ENCODE data around the gene ZNF30.
A peak's percentile ranks its signal among the peaks of the same experiment; 100 is the strongest.

The ZNF30 gene

GRCh38 chr19:34926685-34927375 is at the start of gene ZNF30:
Gene ZNF30 (plus strand): TSS chr19:34926903. CDS start chr19:34929948, 3,045 bp downstream.
- H3K4me3 ChIP-seq (replicated peaks; ENCODE audit: low read depth, low read length): peak within 1 kb of the TSS; percentile 81
- no peaks in the 10 kb centered on the region for H3K27me3 ChIP-seq (replicated peaks; ENCODE audit: control insufficient read depth, insufficient read depth, low read length)
- no peaks in the 10 kb centered on the region; the same call in 1 of the 2 replicates for H3K36me3 ChIP-seq (ENCODE audit: control insufficient read depth, insufficient read depth, low read length)
- DNase-seq (ENCODE audit: extremely low read depth, insufficient read length): peak; percentile 89
- TF ChIP-seq, protein P1, sequence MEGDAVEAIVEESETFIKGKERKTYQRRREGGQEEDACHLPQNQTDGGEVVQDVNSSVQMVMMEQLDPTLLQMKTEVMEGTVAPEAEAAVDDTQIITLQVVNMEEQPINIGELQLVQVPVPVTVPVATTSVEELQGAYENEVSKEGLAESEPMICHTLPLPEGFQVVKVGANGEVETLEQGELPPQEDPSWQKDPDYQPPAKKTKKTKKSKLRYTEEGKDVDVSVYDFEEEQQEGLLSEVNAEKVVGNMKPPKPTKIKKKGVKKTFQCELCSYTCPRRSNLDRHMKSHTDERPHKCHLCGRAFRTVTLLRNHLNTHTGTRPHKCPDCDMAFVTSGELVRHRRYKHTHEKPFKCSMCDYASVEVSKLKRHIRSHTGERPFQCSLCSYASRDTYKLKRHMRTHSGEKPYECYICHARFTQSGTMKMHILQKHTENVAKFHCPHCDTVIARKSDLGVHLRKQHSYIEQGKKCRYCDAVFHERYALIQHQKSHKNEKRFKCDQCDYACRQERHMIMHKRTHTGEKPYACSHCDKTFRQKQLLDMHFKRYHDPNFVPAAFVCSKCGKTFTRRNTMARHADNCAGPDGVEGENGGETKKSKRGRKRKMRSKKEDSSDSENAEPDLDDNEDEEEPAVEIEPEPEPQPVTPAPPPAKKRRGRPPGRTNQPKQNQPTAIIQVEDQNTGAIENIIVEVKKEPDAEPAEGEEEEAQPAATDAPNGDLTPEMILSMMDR (IDR thresholded peaks at IDR 0.05; ENCODE audit: insufficient read depth, low read length, poor library complexity, severe bottlenecking): no peak

- TF ChIP-seq, protein P1 (IDR thresholded peaks at IDR 0.05; ENCODE audit: insufficient read depth, low read length, poor library complexity, severe bottlenecking): no peak
- no peaks in the 10 kb centered on the region for H3K36me3 ChIP-seq (ENCODE audit: control insufficient read depth, insufficient read depth, low read length)
- H3K27me3 ChIP-seq (replicated peaks; ENCODE audit: control insufficient read depth, insufficient read depth, low read length): no peaks in the 10 kb centered on the region
- H3K4me3 ChIP-seq (replicated peaks; ENCODE audit: low read depth, low read length): no peak overlapping the region
- no peak for DNase-seq (ENCODE audit: extremely low read depth, insufficient read length)
Measured at GRCh38 chr19:34879563-34879962, 47.1 kb upstream of the ZNF30 start.

DNA sequence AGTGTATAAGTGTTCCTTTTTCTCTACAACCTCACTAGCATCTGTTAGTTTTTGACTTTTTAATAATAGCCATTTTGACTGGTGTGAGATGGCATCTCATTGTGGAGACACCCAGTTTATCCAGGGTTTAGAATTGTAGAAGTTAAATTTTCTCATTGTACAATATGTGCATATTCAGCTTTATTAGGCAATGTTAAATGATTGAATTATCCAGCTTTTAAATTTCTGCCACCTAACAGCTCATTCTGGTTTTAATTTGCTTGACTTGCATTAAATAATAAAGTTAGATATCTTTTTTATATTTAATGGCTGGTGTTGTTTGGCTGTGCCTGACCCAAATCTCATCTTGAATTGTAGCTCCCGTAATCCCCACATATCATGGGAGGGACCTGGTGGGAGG is 46.7 kb upstream of the ZNF30 start:
- TF ChIP-seq, protein P1 (IDR thresholded peaks at IDR 0.05; ENCODE audit: insufficient read depth, low read length, poor library complexity, severe bottlenecking): no peak
- no peaks in the 10 kb centered on the region for H3K27me3 ChIP-seq (replicated peaks; ENCODE audit: control insufficient read depth, insufficient read depth, low read length)
- H3K4me3 ChIP-seq (replicated peaks; ENCODE audit: low read depth, low read length): no peak overlapping the region
- no peaks in the 10 kb centered on the region for H3K36me3 ChIP-seq (ENCODE audit: control insufficient read depth, insufficient read depth, low read length)
- no peak for DNase-seq (ENCODE audit: extremely low read depth, insufficient read length)

- TF ChIP-seq, protein P1 (IDR thresholded peaks at IDR 0.05; ENCODE audit: insufficient read depth, low read length, poor library complexity, severe bottlenecking): no peak
- no peak for DNase-seq (ENCODE audit: extremely low read depth, insufficient read length)
- Histone ChIP-seq H3K27me3 (replicated peaks; ENCODE audit: control insufficient read depth, insufficient read depth, low read length) (no peaks in the 10 kb centered on the region), H3K4me3 (replicated peaks; ENCODE audit: low read depth, low read length) (no peak overlapping the region), H3K36me3 (ENCODE audit: control insufficient read depth, insufficient read depth, low read length) (no peaks in the 10 kb centered on the region)
Measured at GRCh38 chr19:34881982-34882381, 44.7 kb upstream of the ZNF30 start.

DNA sequence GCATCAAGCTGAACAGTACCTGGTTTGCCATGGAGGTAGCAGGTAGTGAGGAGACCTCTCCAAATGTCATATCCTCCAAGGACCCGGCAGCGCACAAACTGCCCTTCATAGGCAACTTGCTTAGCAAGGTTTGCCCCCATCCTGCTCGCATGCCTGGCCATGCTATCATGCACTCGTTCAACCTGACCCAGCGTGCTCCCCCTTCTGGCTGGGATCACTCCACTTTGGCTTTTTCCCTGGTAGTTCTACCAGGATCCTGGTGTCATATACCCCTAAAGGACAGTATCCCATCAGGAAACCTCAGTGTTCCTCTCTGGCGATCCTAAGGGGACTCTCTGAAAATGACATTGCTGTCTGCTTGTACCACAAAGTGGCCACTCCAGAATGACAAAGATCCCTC is 38.6 kb upstream of the ZNF30 start:
- Histone ChIP-seq H3K36me3 (ENCODE audit: control insufficient read depth, insufficient read depth, low read length) (no peaks in the 10 kb centered on the region), H3K27me3 (replicated peaks; ENCODE audit: control insufficient read depth, insufficient read depth, low read length) (no peaks in the 10 kb centered on the region)

More for the DNA sequence above, 38.6 kb upstream of the ZNF30 start:
- TF ChIP-seq, protein P1 (IDR thresholded peaks at IDR 0.05; ENCODE audit: insufficient read depth, low read length, poor library complexity, severe bottlenecking): no peak
- no peak for DNase-seq (ENCODE audit: extremely low read depth, insufficient read length)
- H3K4me3 ChIP-seq (replicated peaks; ENCODE audit: low read depth, low read length): no peak overlapping the region

Measured in GM06990 (cell line).